Measurements from ENCODE around the gene APOBR. TPM values are rescaled to one million over a fixed set of nuclear protein-coding genes. Genes with fewer than 3 reads are reported as not detected.

APOBR gene
- total and polyA plus RNA-seq, 10 of the 15 experiments (the other 5 are each of a cell fraction or from before 2014, with no cell fraction given) = 0.04 to 2.5 (median 0.54) TPM; not detected in 1

DNA sequence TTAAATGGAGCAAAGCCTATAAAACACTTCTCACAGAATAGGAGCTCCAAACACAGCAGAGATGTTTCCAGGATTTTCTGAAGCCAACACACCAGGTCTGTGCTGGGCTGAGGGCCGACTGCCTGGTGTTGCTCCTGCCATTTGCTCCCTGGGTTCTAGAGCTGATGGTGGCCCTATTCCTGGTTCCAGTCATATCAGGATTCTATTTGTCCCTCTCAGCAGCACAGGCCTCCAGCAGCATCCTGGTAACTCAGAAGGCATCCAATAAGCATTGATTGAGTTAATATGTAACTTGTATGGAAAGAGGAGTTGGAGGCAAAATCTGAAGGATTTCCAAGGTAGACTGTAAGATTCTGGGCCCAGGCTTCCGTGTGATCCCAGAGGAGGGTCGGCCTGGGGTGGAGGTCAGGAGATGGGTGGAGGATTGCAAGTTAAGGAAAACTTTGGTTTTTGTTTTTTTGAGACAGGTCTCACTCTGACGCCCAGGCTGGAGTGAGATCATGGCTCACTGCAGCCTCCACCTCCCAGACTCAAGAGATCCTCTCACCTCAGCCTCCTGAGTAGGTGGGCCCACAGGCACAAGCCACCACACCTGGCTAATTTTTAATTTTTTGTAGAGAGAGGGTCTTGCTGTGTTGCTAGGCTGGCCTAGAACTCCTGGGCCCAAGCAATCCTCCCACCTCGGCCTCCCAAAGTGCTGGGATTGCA, 38.7 kb downstream of the APOBR start:
- Histone ChIP-seq H3K79me2 (ENCODE audit: control insufficient read depth, insufficient read depth, low read length) (no peaks in the 10 kb centered on the region), H3K9ac (ENCODE audit: control insufficient read depth, insufficient read depth, low read length) (no peak overlapping the region), H3K27ac (ENCODE audit: control insufficient read depth, insufficient read depth) (no peak overlapping the region), H4K20me1 (ENCODE audit: control insufficient read depth, insufficient read depth) (no peaks in the 10 kb centered on the region), H3K9me3 (replicated peaks; ENCODE audit: control insufficient read depth, insufficient read depth, low read length) (no peaks in the 10 kb centered on the region), H2AFZ (ENCODE audit: control insufficient read depth, low read depth, low read length) (no peak overlapping the region), H3K4me2 (ENCODE audit: control insufficient read depth, insufficient read depth) (no peak overlapping the region), H3K36me3 (ENCODE audit: control insufficient read depth in 2 of 2, insufficient read depth in 2 of 2, low read length in 1 of 2) (no peaks in the 10 kb centered on the region), H3K4me1 (ENCODE audit: control insufficient read depth, insufficient read depth, low read length) (peaks cover 8% of the 10 kb centered on the region), H3K27me3 (replicated peaks in 1 of 2; ENCODE audit: control insufficient read depth in 2 of 2, insufficient read depth in 2 of 2, low read length in 1 of 2) (no peaks in the 10 kb centered on the region; a peak in 1 of 4 replicates), H3K4me3 (no peak overlapping the region)
- ChIA-PET SMC1A (ENCODE audit: uncharacterized antibody, unreplicated experiment) (no interaction called here), POLR2A (no interaction called here), CTCF (no interaction called here), RAD21 (ENCODE audit: unreplicated experiment) (no interaction called here)
- no peak for FAIRE-seq
- no peak for TF ChIP-seq PAX8 (IDR thresholded peaks at IDR 0.05)
- no peak for TF ChIP-seq WRNIP1 (IDR thresholded peaks at IDR 0.05; ENCODE audit: borderline replicate concordance, low read depth, low read length)
- TF ChIP-seq NR2C1 (IDR thresholded peaks at IDR 0.05) = no peak
- no peak for TF ChIP-seq CBFB (IDR thresholded peaks at IDR 0.05; ENCODE audit: low read depth)
- no peak for TF ChIP-seq MTA3 (IDR thresholded peaks at IDR 0.05; ENCODE audit: borderline replicate concordance, low read length)
- TF ChIP-seq NFYA (IDR thresholded peaks at IDR 0.05; ENCODE audit: borderline replicate concordance, low read depth, low read length) = no peak
- no peak for TF ChIP-seq SUPT20H (IDR thresholded peaks at IDR 0.05; ENCODE audit: borderline replicate concordance, control insufficient read depth, low read depth, low read length)
- TF ChIP-seq, protein P1, sequence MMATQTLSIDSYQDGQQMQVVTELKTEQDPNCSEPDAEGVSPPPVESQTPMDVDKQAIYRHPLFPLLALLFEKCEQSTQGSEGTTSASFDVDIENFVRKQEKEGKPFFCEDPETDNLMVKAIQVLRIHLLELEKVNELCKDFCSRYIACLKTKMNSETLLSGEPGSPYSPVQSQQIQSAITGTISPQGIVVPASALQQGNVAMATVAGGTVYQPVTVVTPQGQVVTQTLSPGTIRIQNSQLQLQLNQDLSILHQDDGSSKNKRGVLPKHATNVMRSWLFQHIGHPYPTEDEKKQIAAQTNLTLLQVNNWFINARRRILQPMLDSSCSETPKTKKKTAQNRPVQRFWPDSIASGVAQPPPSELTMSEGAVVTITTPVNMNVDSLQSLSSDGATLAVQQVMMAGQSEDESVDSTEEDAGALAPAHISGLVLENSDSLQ (IDR thresholded peaks at IDR 0.05) = no peak
- TF ChIP-seq FOXK2 (IDR thresholded peaks at IDR 0.05) = no peak
- TF ChIP-seq, protein P2, sequence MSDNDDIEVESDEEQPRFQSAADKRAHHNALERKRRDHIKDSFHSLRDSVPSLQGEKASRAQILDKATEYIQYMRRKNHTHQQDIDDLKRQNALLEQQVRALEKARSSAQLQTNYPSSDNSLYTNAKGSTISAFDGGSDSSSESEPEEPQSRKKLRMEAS (IDR thresholded peaks at IDR 0.05; ENCODE audit: low read depth, low read length) = no peak
- no peak for TF ChIP-seq IKZF2 (IDR thresholded peaks at IDR 0.05)
- TF ChIP-seq, protein P3, sequence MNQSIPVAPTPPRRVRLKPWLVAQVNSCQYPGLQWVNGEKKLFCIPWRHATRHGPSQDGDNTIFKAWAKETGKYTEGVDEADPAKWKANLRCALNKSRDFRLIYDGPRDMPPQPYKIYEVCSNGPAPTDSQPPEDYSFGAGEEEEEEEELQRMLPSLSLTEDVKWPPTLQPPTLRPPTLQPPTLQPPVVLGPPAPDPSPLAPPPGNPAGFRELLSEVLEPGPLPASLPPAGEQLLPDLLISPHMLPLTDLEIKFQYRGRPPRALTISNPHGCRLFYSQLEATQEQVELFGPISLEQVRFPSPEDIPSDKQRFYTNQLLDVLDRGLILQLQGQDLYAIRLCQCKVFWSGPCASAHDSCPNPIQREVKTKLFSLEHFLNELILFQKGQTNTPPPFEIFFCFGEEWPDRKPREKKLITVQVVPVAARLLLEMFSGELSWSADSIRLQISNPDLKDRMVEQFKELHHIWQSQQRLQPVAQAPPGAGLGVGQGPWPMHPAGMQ (IDR thresholded peaks at IDR 0.05; ENCODE audit: borderline replicate concordance) = no peak
- no peak for TF ChIP-seq PML (IDR thresholded peaks at IDR 0.05; ENCODE audit: low read length)
- no peak for TF ChIP-seq MYB (IDR thresholded peaks at IDR 0.05; ENCODE audit: borderline replicate concordance, low read depth, low read length)
- TF ChIP-seq SP1 (IDR thresholded peaks at IDR 0.05; ENCODE audit: low read depth, low read length) = no peak
- no peak for TF ChIP-seq BRCA1 (IDR thresholded peaks at IDR 0.05; ENCODE audit: low read depth, low read length)
- TF ChIP-seq EGR1 (IDR thresholded peaks at IDR 0.05; ENCODE audit: borderline replicate concordance in 1 of 2, low read depth in 2 of 2, low read length in 2 of 2) = no peak
- TF ChIP-seq KAT2A (conservative IDR thresholded peaks at IDR 0.05; ENCODE audit: control insufficient read depth, low read depth, low read length) = no peak
- no peak for TF ChIP-seq ZNF217 (IDR thresholded peaks at IDR 0.05)
- no peak for TF ChIP-seq CHD2 (IDR thresholded peaks at IDR 0.05; ENCODE audit: borderline replicate concordance, low read depth, low read length)
- ATAC-seq = no peak
- in situ Hi-C loops (cut with MboI) (no loop called here), intact Hi-C loops (cut with micrococcal nuclease; ENCODE audit: unreplicated experiment) (no loop called here)
- no peak for DNase-seq (ENCODE audit: low read depth, low spot score)
- WGBS (ENCODE audit: insufficient coverage, insufficient replicate concordance, low lambda C conversion rate, missing lambda C conversion rate) = 36% methylated on average over 5 of the region's 5 CpGs
- BruUV-seq (replicated peaks) = no TSS peak

Measured in GM12878 (cell line).